ELF-1 (cell line): ENCODE results near the gene MRPL20.
A peak's percentile ranks its signal among the peaks of the same experiment; 100 is the strongest.
"Not testable (repeated sequence)": the region's sequence is repeated elsewhere in the genome, so short reads cannot be mapped to it uniquely, and the experiment has no call there.

Experiments
- DNase-seq: peaks from one replicate; pipeline ENCODE4 v3.0.0-alpha.2; 2016; ENCODE audit warnings: low read depth, low spot score

MRPL20 gene

GRCh38 chr1:1437033-1437903, 30.2 kb upstream of the MRPL20 start:
- no peak for DNase-seq

- DNase-seq = no peak
Observed at GRCh38 chr1:1436630-1437032, 29.5 kb upstream of the MRPL20 start.

- DNase-seq = no peak
Observed at GRCh38 chr1:1435911-1436629, 29.0 kb upstream of the MRPL20 start.

- no peak for DNase-seq
Observed at GRCh38 chr1:1435106-1435903, 28.2 kb upstream of the MRPL20 start, which contains the start of gene VWA1. Gene VWA1 (plus strand): TSS chr1:1435690. CDS start chr1:1435749, 59 bp downstream.

- no peak for DNase-seq
Observed at GRCh38 chr1:1434824-1435105, 27.7 kb upstream of the MRPL20 start.

GRCh38 chr1:1434131-1434823, 27.2 kb upstream of the MRPL20 start:
- DNase-seq = peak; percentile 60

GRCh38 chr1:1433804-1434130, 26.7 kb upstream of the MRPL20 start:
- DNase-seq = peak; percentile 62

- DNase-seq = peak; percentile 93
Observed at GRCh38 chr1:1432951-1433803, 26.1 kb upstream of the MRPL20 start.

GRCh38 chr1:1432274-1432950, 25.3 kb upstream of the MRPL20 start:
- DNase-seq = no peak

GRCh38 chr1:1431845-1432273, 24.8 kb upstream of the MRPL20 start:
- DNase-seq = peak; percentile 73

GRCh38 chr1:1430992-1431844, 24.1 kb upstream of the MRPL20 start:
- DNase-seq = no peak

GRCh38 chr1:1430114-1430982, 23.3 kb upstream of the MRPL20 start:
- DNase-seq = peak; percentile 86

- no peak for DNase-seq
Observed at GRCh38 chr1:1429671-1430073, 22.6 kb upstream of the MRPL20 start.

- not testable (repeated sequence) for DNase-seq
Observed at GRCh38 chr1:1428967-1429366, 21.9 kb upstream of the MRPL20 start.

- no peak for DNase-seq
Observed at GRCh38 chr1:1428174-1428573, 21.1 kb upstream of the MRPL20 start.

GRCh38 chr1:1427820-1428148, 20.7 kb upstream of the MRPL20 start:
- DNase-seq = no peak

GRCh38 chr1:1427106-1427819, 20.2 kb upstream of the MRPL20 start:
- DNase-seq = no peak
